Measurements from ENCODE around the gene INPP5A. TPM values are rescaled to one million over a fixed set of nuclear protein-coding genes. Genes with fewer than 3 reads are reported as not detected.

The INPP5A gene
- total and polyA plus RNA-seq, 4 donors, result 12.4 to 39.9 (median 28.2) TPM

GRCh38 chr10:132755166-132755711 is 217.7 kb downstream of the INPP5A start:
- ATAC-seq (ENCODE audit: insufficient read depth, low FRiP score) (no peak), DNase-seq (no peak)
- Histone ChIP-seq H3K27ac (ENCODE audit: low read depth in 1 of 2, low read length in 1 of 2) (no peak overlapping the region), H3K9me3 (ENCODE audit: control insufficient read depth in 4 of 4, insufficient read depth in 3 of 4, low read length in 3 of 4) (peaks cover 0 to 3% (median 2%) of the 10 kb centered on the region in 4 donors), H3K36me3 (ENCODE audit: control insufficient read depth in 4 of 4, insufficient read depth in 4 of 4, low read length in 4 of 4) (peaks cover 0 to 42% (median 20%) of the 10 kb centered on the region in 4 donors), H3K4me1 (ENCODE audit: control insufficient read depth in 5 of 5, insufficient read depth in 5 of 5, low read length in 5 of 5) (no peaks in the 10 kb centered on the region), H3K4me3 (no peak overlapping the region), H3K9ac (ENCODE audit: insufficient read depth in 1 of 2, low read length in 2 of 2) (no peak overlapping the region), H3K27me3 (ENCODE audit: control insufficient read depth in 3 of 3, insufficient read depth in 3 of 3, low read length in 2 of 3) (no peaks in the 10 kb centered on the region)
- WGBS, 2 donors, result 97 to 98% methylated on average over 15 of the region's 15 CpGs
- TF ChIP-seq CTCF (IDR thresholded peaks at IDR 0.05; ENCODE audit: control extremely low read depth, extremely low read depth), result no peak

- Histone ChIP-seq H3K9me3 (ENCODE audit: control insufficient read depth in 4 of 4, insufficient read depth in 3 of 4, low read length in 3 of 4) (peaks cover 0 to 5% (median 2%) of the 10 kb centered on the region in 4 donors), H3K36me3 (ENCODE audit: control insufficient read depth in 4 of 4, insufficient read depth in 4 of 4, low read length in 4 of 4) (peaks cover 0 to 36% (median 20%) of the 10 kb centered on the region in 4 donors), H3K4me1 (ENCODE audit: control insufficient read depth in 5 of 5, insufficient read depth in 5 of 5, low read length in 5 of 5) (no peaks in the 10 kb centered on the region), H3K27ac (ENCODE audit: low read depth in 1 of 2, low read length in 1 of 2) (no peak overlapping the region), H3K27me3 (ENCODE audit: control insufficient read depth in 3 of 3, insufficient read depth in 3 of 3, low read length in 2 of 3) (no peaks in the 10 kb centered on the region), H3K4me3 (no peak overlapping the region), H3K9ac (ENCODE audit: insufficient read depth in 1 of 2, low read length in 2 of 2) (no peak overlapping the region)
- TF ChIP-seq CTCF (IDR thresholded peaks at IDR 0.05; ENCODE audit: control extremely low read depth, extremely low read depth), result no peak
- ATAC-seq (ENCODE audit: insufficient read depth, low FRiP score), result no peak
- DNase-seq, result no peak
- WGBS, 2 donors, result 96 to 98% methylated on average over 14 of the region's 14 CpGs
Observed at GRCh38 chr10:132756591-132756990, 219.0 kb downstream of the INPP5A start.

GRCh38 chr10:132757171-132757570 is 219.6 kb downstream of the INPP5A start:
- H3K27me3 ChIP-seq (ENCODE audit: control insufficient read depth in 3 of 3, insufficient read depth in 3 of 3, low read length in 2 of 3), result no peaks in the 10 kb centered on the region
- TF ChIP-seq CTCF (IDR thresholded peaks at IDR 0.05; ENCODE audit: control extremely low read depth, extremely low read depth), result no peak
- WGBS, 2 donors, result 98% methylated on average over 27 of the region's 27 CpGs
- H3K9ac ChIP-seq (ENCODE audit: insufficient read depth in 1 of 2, low read length in 2 of 2), result no peak overlapping the region
- H3K4me3 ChIP-seq, result no peak overlapping the region
- H3K36me3 ChIP-seq (ENCODE audit: control insufficient read depth in 4 of 4, insufficient read depth in 4 of 4, low read length in 4 of 4), result peaks cover 0 to 36% (median 20%) of the 10 kb centered on the region in 4 donors
- H3K9me3 ChIP-seq (ENCODE audit: control insufficient read depth in 4 of 4, insufficient read depth in 3 of 4, low read length in 3 of 4), result peaks cover 0 to 5% (median 2%) of the 10 kb centered on the region in 4 donors
- no peak for ATAC-seq (ENCODE audit: insufficient read depth, low FRiP score)
- H3K4me1 ChIP-seq (ENCODE audit: control insufficient read depth in 5 of 5, insufficient read depth in 5 of 5, low read length in 5 of 5), result no peaks in the 10 kb centered on the region
- no peak overlapping the region for H3K27ac ChIP-seq (ENCODE audit: low read depth in 1 of 2, low read length in 1 of 2)
- DNase-seq, result no peak

- no peak for TF ChIP-seq CTCF (IDR thresholded peaks at IDR 0.05; ENCODE audit: control extremely low read depth, extremely low read depth)
- Histone ChIP-seq H3K4me3 (no peak overlapping the region), H3K36me3 (ENCODE audit: control insufficient read depth in 4 of 4, insufficient read depth in 4 of 4, low read length in 4 of 4) (peaks cover 0 to 32% (median 20%) of the 10 kb centered on the region in 4 donors), H3K4me1 (ENCODE audit: control insufficient read depth in 5 of 5, insufficient read depth in 5 of 5, low read length in 5 of 5) (no peaks in the 10 kb centered on the region), H3K27ac (ENCODE audit: low read depth in 1 of 2, low read length in 1 of 2) (no peak overlapping the region), H3K9ac (ENCODE audit: insufficient read depth in 1 of 2, low read length in 2 of 2) (no peak overlapping the region), H3K9me3 (ENCODE audit: control insufficient read depth in 4 of 4, insufficient read depth in 3 of 4, low read length in 3 of 4) (peaks cover 0 to 5% (median 2%) of the 10 kb centered on the region in 4 donors), H3K27me3 (ENCODE audit: control insufficient read depth in 3 of 3, insufficient read depth in 3 of 3, low read length in 2 of 3) (no peaks in the 10 kb centered on the region)
- ATAC-seq (ENCODE audit: insufficient read depth, low FRiP score) (no peak), DNase-seq (no peak)
- WGBS, 2 donors, result 96 to 98% methylated on average over 14 of the region's 14 CpGs
Observed at GRCh38 chr10:132758865-132759264, 221.3 kb downstream of the INPP5A start.
